H4 (cell line): ENCODE data around the gene GLUD1. TPM values are rescaled to one million over a fixed set of nuclear protein-coding genes. Genes with fewer than 3 reads are reported as not detected.
"Not testable (repeated sequence)": the region's sequence is repeated elsewhere in the genome, so short reads cannot be mapped to it uniquely, and the experiment has no call there.

ENCODE experiments used
- DNase-seq: peaks from one replicate; pipeline ENCODE4 v3.0.0-alpha.2; 2015; ENCODE audit warnings: low spot score
- total RNA-seq: library from RNA; depleted of rRNA; stranded (reverse); fragments of >200 nt; shearing (Covaris generic); gene quantifications from 2 replicates; pipeline ENCODE4 v1.2.3, GENCODE V29; 2014

GLUD1 gene
- total RNA-seq, 1 experiment from 2014 or later, result 119 TPM

GRCh38 chr10:87090779-87091178, 3.9 kb downstream of the GLUD1 start:
- no peak for DNase-seq

DNA sequence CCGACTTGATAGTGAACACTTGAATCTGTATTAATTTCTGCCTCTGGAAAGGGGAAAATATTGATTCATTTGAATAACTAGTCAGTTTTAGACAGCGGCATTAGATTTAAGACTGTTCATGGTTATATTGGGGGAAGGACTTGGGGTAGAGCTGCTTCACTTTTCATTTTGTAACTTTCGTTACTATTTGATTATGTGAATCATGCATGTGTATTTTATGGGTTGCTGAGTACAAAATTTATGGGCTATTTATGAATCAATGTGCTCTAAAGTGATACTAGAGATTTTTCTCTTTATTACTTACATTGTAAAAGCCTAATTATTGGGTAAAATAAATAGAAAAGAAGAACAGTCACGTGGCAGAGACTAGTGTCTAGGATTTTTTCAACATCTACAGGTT, 4.9 kb downstream of the GLUD1 start:
- no peak for DNase-seq

DNA sequence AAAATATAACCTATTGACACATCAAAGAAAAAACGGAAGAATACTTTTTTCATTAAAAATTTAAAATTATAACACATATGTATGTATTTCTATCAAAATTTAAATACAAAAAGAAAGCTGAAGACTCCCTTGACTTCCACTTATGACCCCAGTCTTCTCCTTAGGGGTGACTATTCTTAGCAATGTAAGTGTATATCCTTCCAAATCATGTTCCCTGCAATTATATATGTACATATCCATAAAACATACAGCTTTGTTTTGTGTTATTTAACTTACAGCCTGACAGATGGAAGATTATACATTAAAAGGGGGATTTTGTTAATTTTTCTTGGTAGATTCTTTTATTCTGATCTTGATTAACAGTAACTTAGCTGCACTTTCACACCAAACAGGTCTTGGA, 9.1 kb downstream of the GLUD1 start:
- no peak for DNase-seq

- DNase-seq, result peak; percentile 21
Measured at GRCh38 chr10:87084291-87084782, 10.3 kb downstream of the GLUD1 start.

DNA sequence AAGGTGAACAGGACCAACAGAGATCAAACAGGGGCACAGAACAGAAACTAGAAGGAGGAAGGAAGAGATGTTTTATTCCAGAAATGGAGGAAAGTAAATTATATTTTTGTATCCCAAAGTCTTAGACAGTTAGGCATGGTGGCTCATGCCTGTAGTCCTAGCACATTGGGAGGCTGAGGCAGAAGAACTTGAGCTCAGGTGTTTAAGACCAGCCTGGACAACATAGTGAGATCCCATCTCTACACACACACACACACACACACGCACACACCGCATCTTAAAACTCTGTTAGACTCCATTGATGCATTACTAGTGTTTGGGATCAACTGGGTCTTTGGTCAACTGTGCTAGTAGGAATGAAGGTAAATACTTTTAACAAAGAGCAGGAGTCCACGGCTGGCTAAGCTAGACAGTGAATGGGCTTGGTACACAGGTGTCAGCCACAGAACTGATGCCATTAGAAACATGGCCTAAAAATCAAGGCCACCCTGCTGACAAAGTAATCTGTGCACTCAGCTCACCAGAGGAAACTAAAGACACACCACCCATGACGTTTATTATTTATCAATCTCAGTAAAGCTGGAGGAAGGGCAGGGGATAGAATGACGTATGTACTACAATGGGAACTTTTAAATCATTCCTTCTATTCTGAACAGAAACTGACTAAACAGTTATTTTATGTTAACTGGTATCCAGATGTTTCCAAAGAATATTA, 10.9 kb downstream of the GLUD1 start:
- DNase-seq, result peak; percentile 45

DNA sequence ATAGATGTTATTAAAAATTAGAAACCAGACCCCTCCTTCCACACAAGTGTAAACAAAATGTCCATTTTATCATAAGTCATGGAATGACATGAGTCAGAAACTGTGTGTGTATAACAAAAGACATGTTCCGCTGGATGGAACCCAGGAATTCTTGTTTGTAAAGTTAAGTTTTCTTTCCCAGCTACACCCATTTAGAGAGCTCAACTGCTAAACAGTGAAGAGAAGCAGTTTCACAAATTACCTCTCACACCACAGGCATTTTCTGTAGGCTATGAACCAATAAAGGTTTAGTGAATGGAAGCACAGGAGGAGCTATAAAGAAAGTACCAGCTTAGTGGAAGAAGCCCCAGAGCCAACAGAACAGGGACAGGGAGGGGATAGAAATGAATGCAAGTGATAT, 12.4 kb downstream of the GLUD1 start:
- DNase-seq, result peak; percentile 59

DNA sequence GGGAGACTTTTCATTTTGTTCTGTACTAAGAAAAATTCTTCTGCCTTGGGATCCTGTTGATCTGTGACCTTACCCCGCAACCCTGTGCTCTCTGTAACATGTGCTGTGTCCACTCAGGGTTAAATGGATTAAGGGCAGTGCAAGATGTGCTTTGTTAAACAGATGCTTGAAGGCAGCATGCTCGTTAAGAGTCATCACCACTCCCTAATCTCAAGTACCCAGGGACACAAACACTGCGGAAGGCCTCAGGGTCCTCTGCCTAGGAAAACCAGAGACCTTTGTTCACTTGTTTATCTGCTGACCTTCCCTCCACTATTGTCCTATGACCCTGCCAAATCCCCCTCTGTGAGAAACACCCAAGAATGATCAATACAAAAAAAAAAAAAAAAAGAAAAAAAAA, 13.1 kb downstream of the GLUD1 start:
- DNase-seq, result not testable (repeated sequence)

DNA sequence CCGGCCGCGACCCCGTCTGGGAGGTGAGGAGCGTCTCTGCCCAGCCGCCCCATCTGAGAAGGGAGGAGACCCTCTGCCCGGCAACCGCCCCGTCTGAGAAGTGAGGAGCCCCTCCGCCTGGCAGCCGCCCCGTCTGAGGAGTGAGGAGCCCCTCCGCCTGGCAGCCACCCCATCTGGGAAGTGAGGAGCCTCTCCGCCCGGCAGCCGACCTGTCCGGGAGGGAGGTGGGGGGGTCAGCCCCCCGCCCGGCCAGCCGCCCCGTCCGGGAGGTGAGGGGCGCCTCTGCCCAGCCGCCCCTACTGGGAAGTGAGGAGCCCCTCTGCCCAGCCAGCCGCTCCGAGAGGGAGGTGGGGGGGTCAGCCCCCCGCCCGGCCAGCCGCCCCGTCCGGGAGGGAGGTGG, 14.0 kb downstream of the GLUD1 start:
- not testable (repeated sequence) for DNase-seq

DNA sequence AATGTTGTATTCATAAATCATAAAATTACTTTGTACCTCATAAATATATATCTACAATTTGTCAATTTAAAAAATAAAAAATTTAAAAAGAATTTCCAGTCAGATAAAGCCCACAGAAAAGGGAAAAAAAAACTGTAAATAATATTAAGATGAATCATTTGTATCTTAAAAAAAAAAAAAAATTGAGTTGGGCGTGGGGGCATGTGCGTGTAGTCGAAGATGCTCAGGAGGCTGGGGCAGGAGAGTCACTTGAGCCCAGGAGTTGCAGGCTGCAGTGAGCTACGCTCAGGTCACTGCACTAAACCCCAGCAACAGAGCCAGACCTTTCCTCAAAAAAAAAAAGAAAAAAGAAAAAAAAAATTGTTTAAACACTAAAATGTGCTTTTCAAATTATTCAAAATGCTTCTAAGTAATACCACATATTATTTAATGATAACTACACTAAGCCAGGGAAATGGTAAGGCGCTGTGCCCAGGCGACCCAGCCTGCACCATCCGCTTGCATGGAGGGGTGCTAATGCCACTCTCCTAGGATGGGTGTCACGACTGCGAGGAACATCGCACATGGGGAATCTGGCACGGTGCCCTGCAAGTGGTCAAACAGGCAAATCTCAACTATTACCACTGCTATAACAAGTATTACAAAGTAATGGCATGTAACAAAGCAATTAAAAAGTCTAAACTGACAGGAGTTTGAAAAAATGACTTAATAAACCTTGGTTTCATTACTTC, 15.4 kb downstream of the GLUD1 start:
- no peak for DNase-seq

GRCh38 chr10:87076421-87076820, 18.2 kb downstream of the GLUD1 start:
- not testable (repeated sequence) for DNase-seq

DNA sequence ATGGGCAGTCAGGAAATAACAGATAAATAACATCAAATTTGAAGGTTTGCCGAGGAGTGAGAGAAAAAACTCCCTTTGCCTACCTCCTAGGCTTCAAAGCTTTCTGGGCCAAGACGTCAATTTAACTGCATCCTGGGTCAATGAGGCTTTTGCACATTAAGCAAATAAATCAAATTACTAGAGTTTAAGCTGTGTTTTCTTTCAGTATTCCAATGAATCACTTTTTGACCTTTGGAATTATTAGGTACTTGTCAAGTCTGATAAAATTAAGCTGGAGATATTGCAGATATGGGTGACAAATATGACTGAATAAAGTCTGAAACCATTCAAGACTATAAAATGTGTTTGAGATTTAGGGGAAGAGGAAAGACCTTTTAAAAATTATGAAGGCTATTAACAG, 22.2 kb downstream of the GLUD1 start:
- no peak for DNase-seq

- DNase-seq, result no peak
Measured at GRCh38 chr10:87068281-87068680, 26.4 kb downstream of the GLUD1 start.

GRCh38 chr10:87066865-87067264, 27.8 kb downstream of the GLUD1 start:
- no peak for DNase-seq

DNA sequence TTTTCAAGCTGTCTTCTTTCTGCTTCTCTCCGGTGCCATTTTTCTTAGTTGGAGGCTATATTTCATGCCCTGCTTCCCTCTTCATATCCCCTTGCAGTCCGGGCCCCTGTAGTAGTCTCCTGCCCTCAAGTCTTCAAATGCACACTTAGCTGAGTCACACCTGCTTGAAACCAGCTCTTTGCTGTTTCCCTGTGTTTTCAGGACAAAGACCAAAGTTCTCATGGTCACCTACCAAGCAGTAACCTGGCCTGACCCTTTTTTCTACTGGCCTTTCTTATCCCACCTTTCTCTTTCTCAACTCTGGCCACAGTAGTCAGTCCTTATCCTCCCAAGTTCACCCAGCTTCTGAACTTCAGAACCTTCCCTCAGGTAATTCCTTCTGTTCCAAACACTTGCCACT, 28.5 kb downstream of the GLUD1 start:
- DNase-seq, result no peak

DNA sequence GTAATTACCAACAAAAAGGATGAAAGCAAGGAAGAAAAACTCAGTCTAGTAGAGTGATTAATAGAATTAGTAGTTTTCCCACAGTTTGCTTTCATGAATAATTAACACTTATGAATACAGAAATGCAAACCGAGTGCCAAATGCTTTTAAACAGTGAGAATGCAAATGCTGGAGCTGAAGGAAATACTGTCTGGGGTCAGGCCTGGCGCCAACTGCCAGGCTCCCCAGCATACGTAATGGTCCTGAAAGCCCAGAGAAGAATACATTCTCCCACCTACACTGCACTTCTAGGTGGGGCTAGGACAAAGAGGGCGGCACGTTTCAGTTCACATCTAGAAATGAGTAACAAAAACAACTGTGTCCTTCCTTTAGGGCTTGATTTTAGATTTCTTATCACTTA, 30.0 kb downstream of the GLUD1 start:
- no peak for DNase-seq

DNA sequence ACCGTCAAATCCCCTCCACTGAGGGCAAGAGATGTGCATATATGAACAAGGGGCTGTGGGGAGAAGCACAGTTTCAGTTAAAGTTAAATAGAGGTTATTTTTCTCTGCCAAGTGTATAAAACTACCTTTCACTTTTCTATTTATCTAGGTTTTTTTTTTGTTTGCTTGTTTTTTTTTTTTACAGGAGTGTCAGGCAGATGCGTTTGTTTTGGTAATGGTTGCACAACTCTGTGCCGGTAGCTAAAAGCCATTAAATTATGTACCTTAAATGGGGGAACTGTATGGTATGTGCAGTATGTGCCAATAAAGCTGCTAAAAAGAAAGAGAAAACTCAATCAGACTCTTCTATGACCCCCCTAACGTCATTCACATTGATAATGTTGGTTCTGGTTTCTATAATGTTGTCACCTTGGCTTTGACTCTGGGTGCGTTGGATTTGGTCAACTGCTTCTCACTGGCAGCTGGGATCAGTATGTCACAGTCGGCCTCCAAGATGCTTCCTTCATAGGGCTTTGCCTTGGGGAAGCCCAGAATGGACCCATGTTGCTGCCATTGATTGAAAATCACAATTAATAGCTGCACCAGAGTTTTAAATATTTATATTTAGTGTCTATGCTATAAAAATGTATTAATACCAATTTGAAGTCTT, 34.2 kb downstream of the GLUD1 start:
- DNase-seq, result no peak

DNA sequence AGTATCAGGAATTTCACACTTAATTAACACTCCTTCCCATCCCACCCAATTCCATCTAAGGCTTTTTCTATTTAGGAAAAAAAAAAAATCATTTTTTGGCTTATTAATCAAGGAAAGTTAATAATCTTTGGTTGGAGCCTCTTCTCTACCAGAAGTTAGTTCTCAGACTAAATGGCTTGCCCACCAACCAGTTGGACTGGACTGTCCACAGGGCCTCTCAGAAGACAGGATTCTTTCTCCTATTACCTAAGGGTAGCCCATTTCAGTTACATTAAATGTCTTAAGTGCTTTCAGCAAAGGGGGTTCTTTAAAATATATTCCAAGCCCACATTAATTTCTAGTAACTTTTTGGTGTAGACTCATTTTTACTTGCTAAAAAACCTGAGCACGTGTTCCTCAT, 35.2 kb downstream of the GLUD1 start:
- DNase-seq, result no peak

DNA sequence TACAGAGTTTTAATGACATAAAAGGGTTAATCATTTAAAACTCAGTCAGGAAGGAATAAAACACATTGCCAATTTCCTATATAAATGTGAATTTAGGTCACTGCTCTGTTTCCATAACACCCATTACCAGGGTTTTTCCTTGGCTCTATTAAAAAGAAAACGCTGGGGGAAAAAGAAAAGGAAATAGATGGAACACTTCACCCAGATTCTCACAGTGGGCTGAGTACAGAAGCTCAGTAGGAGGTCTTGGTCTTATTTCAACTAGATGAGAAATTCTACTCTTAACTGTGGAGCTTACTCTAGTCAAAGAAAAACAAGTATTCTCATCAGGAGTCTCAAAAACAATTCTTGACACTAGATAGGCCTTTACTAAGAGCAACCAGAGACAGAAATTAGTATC, 36.5 kb downstream of the GLUD1 start:
- DNase-seq, result no peak

DNA sequence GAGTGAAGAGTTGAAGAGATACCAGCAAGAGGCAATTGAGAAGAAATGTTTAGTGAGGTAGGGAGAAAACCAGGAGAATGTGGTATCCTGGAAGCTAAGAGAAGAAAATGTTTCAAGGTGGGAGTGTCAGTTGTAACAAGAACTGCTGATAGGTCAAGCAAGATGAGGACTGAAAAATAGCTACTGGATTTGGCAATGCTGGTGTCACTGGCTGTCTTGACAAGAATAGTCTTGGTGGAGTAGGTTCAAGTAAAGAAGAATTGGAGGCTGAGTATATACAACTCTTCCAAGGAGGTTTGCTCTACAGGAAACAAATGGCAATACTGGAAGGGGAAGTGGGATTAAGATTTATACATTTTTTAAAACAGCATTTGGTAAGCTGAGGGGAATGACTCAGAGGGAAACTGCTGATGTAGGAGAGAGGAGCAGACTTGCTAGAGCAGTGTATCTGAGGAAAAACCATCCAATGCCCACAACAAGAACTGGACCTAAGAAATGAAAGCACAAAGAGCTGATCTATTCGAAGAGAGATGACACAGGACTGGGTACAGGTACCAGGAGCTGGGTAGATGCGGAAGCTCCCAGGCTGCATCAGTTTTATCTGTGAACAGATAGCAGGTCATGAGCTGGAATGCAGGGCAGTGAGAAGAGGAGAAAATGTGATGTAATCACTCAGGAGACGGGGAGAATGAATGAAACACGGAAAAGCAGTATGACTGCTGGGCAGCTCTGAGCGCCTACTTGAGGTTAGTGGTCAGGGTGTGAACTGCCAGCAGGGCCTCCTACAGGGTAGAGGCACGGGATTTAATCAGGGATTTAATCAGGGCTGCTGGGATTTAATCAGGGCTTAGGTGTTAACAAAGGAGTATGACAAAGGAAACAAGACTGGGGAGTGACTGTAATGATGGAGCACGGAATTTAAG, 40.0 kb downstream of the GLUD1 start:
- DNase-seq, result no peak

DNA sequence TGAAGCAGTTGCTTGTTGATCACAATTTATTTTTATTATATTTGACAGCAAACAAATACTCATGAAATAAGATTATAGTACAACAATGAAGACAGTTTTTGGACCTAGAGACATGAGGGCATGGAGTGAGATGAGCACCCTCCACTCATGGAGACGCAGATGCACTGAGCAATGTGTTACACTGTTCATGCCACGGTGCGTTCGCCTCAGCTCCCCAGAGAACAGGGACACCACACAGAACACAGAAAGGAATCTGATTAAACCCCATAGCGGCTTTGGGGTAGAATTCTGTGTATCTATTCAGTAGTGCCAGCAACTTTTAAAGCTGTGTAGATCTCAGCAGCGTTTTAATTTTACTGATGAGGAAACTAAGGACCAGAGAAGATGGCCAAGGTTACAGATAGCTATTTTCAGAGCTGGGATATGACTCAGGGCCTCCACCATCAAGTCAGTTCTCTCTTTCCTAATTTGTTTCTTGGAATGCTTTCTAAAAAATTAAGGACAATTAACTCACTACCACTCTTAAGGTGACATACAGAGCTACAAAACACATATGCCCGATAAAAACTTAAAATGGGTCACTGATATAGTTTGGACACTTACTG, 41.0 kb downstream of the GLUD1 start:
- no peak for DNase-seq

DNA sequence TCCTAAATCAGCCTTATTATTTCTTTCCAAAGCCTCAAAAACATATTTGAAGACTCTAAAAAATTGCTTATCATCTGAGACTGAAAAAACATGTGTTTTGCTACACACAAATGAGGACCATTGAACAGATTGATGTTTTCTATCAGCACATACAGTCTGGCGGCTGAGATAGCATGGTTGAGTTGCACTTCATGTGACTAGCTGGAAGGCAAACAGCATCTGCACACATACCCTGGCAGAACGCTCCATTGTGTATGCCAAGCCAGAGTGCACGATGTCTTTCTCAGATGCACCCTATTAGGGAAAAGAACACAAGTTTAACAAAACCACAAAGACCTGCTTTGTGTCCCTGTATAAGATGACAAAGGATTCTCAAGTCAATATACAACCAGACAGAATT, 41.5 kb downstream of the GLUD1 start:
- DNase-seq, result no peak
